Limb (tissue), 2 donors: ENCODE results near the gene LHB.
A peak's percentile ranks its signal among the peaks of the same experiment; 100 is the strongest.

Experiments used
- DNase-seq, 2 donors: peaks; one replicate each; pipeline ENCODE4 v3.0.0-alpha.2; 2016; ENCODE audit errors: extremely low spot score in 2 of 2

LHB gene

GRCh38 chr19:48986211-48986610, 30.7 kb downstream of the LHB start:
- no peak for DNase-seq

- DNase-seq = no peak
Measured at GRCh38 chr19:48985711-48986110, 31.2 kb downstream of the LHB start.

GRCh38 chr19:48982280-48982679, 34.6 kb downstream of the LHB start:
- DNase-seq = no peak

GRCh38 chr19:48977061-48977460, 39.8 kb downstream of the LHB start:
- DNase-seq = no peak

GRCh38 chr19:48975947-48976847, 40.7 kb downstream of the LHB start:
- peak in 1 of 2 donors; percentile 61 for DNase-seq

GRCh38 chr19:48970923-48971395, 45.9 kb downstream of the LHB start:
- peak; percentile 78 to 87 for DNase-seq

DNA sequence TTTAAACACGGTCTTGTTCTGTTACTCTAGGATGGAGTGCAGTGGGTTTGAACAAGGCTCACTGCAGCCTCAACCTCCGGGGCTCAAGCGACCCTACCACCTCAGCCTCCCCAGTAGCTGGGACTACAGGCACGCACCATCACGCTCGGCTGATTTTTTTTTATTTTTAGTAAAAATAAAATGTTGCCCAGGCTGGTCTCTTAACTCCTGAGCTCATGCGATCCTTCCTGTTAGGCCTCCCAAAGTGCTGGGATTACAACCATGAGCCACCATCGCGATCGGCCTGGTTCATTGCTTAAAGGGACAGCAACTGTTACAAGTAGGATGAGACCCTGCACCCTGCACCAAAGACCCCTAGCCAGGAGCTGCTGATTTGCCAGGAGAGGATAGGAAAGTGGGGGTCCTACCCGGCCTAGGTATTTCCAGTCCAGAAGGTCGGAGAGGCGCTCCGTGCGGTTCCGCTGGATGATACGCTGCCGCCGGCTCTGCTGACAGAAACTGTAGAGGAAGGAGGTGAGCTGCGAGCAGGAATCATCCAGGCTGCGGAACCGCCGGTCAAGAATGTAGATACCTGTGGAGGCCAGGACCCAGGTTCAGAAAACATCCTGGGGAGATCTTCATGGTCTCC, 46.6 kb downstream of the LHB start:
- no peak for DNase-seq

GRCh38 chr19:48969276-48970138, 47.4 kb downstream of the LHB start:
- DNase-seq = no peak

- DNase-seq = no peak
Measured at GRCh38 chr19:48968813-48969218, 48.1 kb downstream of the LHB start.

DNA sequence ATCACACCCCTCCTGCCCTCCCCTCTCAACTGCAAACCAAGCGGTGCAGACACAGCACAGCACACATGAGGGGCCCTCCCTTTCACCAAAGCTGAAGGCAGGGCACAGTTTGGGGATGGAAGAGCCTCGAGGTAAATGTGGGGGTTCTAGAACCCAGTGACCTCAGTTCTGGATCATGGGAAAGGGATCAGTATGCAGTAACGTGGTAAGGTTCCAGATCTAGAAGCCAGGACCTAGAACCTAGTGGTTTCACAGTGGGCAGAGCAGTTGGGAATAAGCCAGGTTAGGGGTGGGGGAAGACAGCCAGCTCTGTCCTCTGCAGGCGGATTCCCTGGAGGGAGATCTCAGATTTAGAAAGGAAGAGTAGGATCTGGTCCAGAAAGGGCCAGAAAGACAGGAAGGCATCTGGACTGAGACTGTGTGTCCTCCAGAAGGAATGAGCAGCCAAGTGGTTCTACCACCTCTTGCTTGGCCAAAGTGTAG, 48.7 kb downstream of the LHB start:
- no peak for DNase-seq

DNA sequence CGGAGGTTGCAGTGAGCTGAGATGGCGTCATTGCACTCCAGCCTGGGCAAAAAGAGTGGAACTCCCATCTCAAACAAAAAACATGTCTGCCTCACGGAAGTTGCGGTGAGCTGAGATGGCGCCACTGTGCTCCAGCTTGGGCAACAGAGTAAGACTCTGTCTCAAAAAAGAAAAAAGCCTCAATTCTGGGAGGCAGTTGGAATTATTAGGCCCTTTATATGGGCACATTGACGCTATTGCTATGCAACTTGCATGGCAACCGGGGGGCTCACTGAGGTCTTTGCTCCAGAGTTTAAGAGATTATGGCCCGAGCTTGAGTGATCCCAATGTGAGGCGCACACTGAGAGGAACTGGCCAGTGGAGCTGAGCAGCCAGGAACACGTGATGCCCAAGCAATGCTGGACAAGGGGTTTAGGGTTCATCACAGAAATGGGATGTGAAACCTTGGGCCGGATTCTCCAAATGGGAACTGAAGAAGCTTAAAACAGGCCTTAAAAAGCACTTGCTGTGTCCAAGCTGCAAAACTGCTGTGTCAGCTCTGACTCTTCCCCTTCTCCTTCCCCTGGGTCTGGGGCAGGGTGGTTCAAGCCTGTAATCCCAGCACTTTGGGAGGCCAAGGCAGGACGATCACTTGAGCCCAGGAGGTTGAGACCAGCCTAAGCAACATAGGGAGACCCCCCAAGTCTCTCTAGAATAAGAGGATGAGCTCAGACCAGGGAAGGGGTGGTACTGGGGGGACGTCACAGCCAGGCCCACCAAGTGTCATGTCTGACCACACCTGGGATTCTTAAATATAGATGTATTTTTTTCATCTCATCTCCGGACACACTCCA, 49.3 kb downstream of the LHB start:
- DNase-seq = no peak

DNA sequence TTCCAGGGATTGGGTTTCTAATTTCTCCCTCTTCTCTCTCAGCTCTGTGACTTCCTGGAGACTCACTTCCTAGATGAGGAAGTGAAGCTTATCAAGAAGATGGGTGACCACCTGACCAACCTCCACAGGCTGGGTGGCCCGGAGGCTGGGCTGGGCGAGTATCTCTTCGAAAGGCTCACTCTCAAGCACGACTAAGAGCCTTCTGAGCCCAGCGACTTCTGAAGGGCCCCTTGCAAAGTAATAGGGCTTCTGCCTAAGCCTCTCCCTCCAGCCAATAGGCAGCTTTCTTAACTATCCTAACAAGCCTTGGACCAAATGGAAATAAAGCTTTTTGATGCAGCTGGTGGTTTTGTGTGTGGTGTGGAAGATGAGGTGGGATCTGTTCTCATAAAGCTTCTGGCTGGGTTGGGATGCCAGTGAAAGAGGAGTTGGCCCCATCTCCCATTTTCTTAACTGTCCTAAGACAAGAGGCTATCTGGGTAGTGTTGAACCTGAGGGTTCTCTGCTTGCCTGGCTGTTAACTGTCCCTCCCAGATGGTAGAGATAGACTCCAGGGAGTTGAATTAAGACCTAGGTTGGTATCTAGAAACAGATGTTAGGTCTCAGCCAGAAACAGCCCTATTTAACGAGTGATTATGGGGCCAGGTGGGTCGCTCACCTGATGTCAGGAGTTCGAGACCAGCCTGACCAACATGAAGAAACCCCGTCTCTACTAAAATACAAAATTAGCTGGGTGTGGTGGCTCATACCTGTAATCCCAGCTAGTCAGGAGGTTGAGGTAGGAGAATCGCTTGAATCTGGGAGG, 50.1 kb downstream of the LHB start:
- no peak for DNase-seq
